ENCODE data around the gene CRELD1. TPM values are rescaled to one million over a fixed set of nuclear protein-coding genes. Genes with fewer than 3 reads are reported as not detected.

Gene CRELD1
- total and polyA plus RNA-seq, 9 of the 15 experiments (the other 6 are each of a cell fraction or from before 2014, with no cell fraction given) = 3.3 to 25.8 (median 16.5) TPM

DNA sequence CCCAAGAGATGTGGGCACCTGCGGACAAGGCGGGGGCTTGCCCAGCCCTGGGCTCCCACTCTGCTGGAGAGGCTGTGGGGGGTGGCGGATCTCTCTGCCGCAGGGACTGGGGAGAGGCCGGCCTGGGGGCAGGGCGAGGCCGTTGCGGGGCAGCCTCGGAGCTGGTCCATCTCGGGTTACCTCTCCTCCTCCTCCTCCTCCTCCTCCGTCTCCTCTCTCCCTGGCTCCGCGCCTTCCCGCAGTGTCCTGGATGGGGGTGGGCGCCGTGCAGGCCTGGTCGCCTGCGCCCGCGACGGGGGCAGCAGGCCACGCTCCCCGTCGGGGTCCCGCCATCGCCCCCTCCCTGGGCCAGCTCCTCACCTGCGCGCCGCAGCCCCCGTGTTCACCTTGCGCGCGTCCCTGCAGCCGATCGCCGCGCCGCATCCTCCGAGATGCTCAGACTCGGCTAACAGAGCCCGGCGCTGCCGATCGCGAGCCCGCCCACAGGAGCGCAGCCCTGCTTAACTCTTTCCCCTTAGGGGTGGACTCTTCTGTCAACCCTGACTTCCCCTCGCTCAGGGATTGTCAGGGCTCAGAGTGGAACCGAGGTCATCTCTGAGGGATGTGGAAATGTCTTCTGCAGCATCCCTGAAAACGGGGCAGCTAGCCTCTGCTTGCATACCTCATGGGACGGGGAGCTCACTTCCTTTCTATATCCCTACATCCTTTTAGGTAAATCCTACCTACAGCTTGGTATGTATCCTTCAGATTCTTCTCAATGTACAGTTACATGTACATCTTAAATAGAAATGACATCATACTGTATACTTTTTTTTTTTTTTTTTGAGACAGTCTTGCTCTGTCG is 18.6 kb downstream of the CRELD1 start, which contains the start of gene PRRT3 (continued):
- TF ChIP-seq, protein P1, sequence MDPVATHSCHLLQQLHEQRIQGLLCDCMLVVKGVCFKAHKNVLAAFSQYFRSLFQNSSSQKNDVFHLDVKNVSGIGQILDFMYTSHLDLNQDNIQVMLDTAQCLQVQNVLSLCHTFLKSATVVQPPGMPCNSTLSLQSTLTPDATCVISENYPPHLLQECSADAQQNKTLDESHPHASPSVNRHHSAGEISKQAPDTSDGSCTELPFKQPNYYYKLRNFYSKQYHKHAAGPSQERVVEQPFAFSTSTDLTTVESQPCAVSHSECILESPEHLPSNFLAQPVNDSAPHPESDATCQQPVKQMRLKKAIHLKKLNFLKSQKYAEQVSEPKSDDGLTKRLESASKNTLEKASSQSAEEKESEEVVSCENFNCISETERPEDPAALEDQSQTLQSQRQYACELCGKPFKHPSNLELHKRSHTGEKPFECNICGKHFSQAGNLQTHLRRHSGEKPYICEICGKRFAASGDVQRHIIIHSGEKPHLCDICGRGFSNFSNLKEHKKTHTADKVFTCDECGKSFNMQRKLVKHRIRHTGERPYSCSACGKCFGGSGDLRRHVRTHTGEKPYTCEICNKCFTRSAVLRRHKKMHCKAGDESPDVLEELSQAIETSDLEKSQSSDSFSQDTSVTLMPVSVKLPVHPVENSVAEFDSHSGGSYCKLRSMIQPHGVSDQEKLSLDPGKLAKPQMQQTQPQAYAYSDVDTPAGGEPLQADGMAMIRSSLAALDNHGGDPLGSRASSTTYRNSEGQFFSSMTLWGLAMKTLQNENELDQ (CRISPR knock-in tag; IDR thresholded peaks at IDR 0.05; ENCODE audit: borderline replicate concordance) = no peak
- TF ChIP-seq, protein P2, sequence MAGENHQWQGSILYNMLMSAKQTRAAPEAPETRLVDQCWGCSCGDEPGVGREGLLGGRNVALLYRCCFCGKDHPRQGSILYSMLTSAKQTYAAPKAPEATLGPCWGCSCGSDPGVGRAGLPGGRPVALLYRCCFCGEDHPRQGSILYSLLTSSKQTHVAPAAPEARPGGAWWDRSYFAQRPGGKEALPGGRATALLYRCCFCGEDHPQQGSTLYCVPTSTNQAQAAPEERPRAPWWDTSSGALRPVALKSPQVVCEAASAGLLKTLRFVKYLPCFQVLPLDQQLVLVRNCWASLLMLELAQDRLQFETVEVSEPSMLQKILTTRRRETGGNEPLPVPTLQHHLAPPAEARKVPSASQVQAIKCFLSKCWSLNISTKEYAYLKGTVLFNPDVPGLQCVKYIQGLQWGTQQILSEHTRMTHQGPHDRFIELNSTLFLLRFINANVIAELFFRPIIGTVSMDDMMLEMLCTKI (IDR thresholded peaks at IDR 0.05; ENCODE audit: partially characterized antibody) = no peak
- TF ChIP-seq SAP30 (IDR thresholded peaks at IDR 0.05; ENCODE audit: borderline replicate concordance, insufficient read depth, low read depth, low read length, poor library complexity, severe bottlenecking) (no peak), FIP1L1 (IDR thresholded peaks at IDR 0.05; ENCODE audit: low read depth, low read length, poor library complexity, severe bottlenecking) (peak; percentile 46), BHLHE40 (IDR thresholded peaks at IDR 0.05; ENCODE audit: low read length) (no peak), HSF4 (CRISPR knock-in tag; IDR thresholded peaks at IDR 0.05; ENCODE audit: borderline replicate concordance) (no peak), RAD51 (IDR thresholded peaks at IDR 0.05; ENCODE audit: borderline replicate concordance, low read depth) (no peak), ZNF175 (CRISPR knock-in tag; IDR thresholded peaks at IDR 0.05; ENCODE audit: low read depth) (no peak), POLR3G (IDR thresholded peaks at IDR 0.05; ENCODE audit: extremely low read depth, insufficient read length, insufficient replicate concordance) (no peak), NCOR1 (IDR thresholded peaks at IDR 0.05) (no peak), ELF1 (tag; IDR thresholded peaks at IDR 0.05) (no peak), U2AF1 (optimal IDR thresholded peaks at IDR 0.05; ENCODE audit: low read depth, low read length) (peak; percentile 75), HMGN3 (IDR thresholded peaks at IDR 0.05; ENCODE audit: borderline replicate concordance, extremely low read depth, insufficient read length, low read depth, low read length) (peak; percentile 84), THRAP3 (IDR thresholded peaks at IDR 0.05; ENCODE audit: borderline replicate concordance) (no peak)
- TF ChIP-seq, protein P3, sequence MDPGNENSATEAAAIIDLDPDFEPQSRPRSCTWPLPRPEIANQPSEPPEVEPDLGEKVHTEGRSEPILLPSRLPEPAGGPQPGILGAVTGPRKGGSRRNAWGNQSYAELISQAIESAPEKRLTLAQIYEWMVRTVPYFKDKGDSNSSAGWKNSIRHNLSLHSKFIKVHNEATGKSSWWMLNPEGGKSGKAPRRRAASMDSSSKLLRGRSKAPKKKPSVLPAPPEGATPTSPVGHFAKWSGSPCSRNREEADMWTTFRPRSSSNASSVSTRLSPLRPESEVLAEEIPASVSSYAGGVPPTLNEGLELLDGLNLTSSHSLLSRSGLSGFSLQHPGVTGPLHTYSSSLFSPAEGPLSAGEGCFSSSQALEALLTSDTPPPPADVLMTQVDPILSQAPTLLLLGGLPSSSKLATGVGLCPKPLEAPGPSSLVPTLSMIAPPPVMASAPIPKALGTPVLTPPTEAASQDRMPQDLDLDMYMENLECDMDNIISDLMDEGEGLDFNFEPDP (CRISPR knock-in tag; IDR thresholded peaks at IDR 0.05) = no peak
- TF ChIP-seq, protein P4, sequence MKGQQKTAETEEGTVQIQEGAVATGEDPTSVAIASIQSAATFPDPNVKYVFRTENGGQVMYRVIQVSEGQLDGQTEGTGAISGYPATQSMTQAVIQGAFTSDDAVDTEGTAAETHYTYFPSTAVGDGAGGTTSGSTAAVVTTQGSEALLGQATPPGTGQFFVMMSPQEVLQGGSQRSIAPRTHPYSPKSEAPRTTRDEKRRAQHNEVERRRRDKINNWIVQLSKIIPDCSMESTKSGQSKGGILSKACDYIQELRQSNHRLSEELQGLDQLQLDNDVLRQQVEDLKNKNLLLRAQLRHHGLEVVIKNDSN (CRISPR knock-in tag; IDR thresholded peaks at IDR 0.05) = no peak
- TF ChIP-seq, protein P5, sequence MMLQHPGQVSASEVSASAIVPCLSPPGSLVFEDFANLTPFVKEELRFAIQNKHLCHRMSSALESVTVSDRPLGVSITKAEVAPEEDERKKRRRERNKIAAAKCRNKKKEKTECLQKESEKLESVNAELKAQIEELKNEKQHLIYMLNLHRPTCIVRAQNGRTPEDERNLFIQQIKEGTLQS (IDR thresholded peaks at IDR 0.05) = peak; percentile 44
- TF ChIP-seq, protein P5 (CRISPR knock-in tag; conservative IDR thresholded peaks at IDR 0.05) = no peak
